Measurements from ENCODE around the gene STK24.

- no peak for TF ChIP-seq CTCF (IDR thresholded peaks at IDR 0.05)
- TF ChIP-seq POLR2A (IDR thresholded peaks at IDR 0.05) = no peak
Observed at GRCh38 chr13:98500963-98501421, 75.9 kb downstream of the STK24 start.
